Kidney epithelial cell (primary cell): ENCODE results near the gene BDKRB2. TPM values are rescaled to one million over a fixed set of nuclear protein-coding genes. Genes with fewer than 3 reads are reported as not detected.

ENCODE experiments used
- DNase-seq: peaks from one replicate; pipeline ENCODE4 v3.0.0-alpha.2; 2010; ENCODE audit warnings: low read depth
- H3K27me3 ChIP-seq: 2 replicates; pipeline ENCODE4 v1.6.0; 2011; ENCODE audit warnings: low read length; ENCODE audit not compliant: control insufficient read depth, insufficient read depth
- H3K36me3 ChIP-seq: 2 replicates; pipeline ENCODE4 v1.5.1; 2011; ENCODE audit warnings: low read length; ENCODE audit not compliant: control insufficient read depth, insufficient read depth
- H3K4me3 ChIP-seq: 2 replicates; pipeline ENCODE4 v1.5.1; 2011; ENCODE audit warnings: low read depth, mild to moderate bottlenecking, control low read depth, low read length
- total RNA-seq: library from RNA; depleted of rRNA; stranded (reverse); fragments of >200 nt; gene quantifications from 2 replicates; pipeline ENCODE4 v1.2.3, GENCODE V29; 2015
- TF ChIP-seq, protein P1 (sequence below): IDR thresholded peaks from 2 replicates; pipeline ENCODE4 v1.5.1; 2011; ENCODE audit warnings: mild to moderate bottlenecking, moderate library complexity, low read length, control low read depth, inconsistent platforms; ENCODE audit not compliant: insufficient read depth, poor library complexity, severe bottlenecking

Gene BDKRB2
- total RNA-seq, 1 donor from 2014 or later, result 1.2 TPM

DNA sequence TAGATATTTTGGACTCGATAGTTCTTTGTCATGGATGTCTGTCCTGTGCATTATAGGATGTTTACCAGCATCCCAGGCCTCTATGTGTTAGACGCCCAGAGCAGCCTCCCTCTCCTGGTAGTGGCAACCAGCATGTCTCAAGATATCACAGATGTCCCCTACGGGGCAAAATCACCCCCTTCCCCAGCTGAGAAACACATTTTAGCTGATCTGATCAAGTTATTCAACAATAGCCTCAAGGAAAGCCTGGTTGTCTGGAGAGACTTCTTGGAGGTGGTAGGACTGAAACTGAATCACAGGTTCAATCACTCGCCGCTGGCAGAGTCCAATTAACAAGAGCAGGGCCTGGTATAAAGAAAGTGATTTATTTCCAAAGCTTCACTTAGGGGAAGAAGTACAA lies 69.0 kb downstream of the BDKRB2 start:
- TF ChIP-seq, protein P1, sequence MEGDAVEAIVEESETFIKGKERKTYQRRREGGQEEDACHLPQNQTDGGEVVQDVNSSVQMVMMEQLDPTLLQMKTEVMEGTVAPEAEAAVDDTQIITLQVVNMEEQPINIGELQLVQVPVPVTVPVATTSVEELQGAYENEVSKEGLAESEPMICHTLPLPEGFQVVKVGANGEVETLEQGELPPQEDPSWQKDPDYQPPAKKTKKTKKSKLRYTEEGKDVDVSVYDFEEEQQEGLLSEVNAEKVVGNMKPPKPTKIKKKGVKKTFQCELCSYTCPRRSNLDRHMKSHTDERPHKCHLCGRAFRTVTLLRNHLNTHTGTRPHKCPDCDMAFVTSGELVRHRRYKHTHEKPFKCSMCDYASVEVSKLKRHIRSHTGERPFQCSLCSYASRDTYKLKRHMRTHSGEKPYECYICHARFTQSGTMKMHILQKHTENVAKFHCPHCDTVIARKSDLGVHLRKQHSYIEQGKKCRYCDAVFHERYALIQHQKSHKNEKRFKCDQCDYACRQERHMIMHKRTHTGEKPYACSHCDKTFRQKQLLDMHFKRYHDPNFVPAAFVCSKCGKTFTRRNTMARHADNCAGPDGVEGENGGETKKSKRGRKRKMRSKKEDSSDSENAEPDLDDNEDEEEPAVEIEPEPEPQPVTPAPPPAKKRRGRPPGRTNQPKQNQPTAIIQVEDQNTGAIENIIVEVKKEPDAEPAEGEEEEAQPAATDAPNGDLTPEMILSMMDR, result no peak

DNA sequence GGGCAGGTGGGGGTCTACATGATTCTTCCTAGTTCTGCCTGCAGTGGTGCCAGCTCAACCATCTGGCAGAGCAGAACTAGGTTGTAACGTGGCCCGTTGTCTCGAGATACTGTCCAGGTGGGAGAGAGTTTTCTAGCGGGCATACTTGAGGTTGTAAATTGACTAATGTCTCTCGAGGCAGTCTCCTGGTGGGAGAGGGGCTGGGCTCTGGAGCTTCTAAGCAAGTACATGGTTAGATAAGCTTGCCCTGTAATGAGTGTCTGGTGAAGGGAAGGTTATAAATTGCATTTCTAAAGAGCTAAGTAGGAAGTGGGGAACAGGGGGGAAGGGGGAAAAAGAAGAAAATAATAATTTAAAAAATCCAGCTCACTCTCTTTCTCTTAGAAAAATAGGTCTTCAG lies 69.5 kb downstream of the BDKRB2 start:
- TF ChIP-seq, protein P1, result no peak
- H3K4me3 ChIP-seq, result no peak overlapping the region
- no peak for DNase-seq
- H3K27me3 ChIP-seq, result no peaks in the 10 kb centered on the region
- no peaks in the 10 kb centered on the region for H3K36me3 ChIP-seq

More for the DNA sequence above, 69.0 kb downstream of the BDKRB2 start:
- DNase-seq, result no peak
- H3K27me3 ChIP-seq, result no peaks in the 10 kb centered on the region
- H3K36me3 ChIP-seq, result no peaks in the 10 kb centered on the region
- no peak overlapping the region for H3K4me3 ChIP-seq

DNA sequence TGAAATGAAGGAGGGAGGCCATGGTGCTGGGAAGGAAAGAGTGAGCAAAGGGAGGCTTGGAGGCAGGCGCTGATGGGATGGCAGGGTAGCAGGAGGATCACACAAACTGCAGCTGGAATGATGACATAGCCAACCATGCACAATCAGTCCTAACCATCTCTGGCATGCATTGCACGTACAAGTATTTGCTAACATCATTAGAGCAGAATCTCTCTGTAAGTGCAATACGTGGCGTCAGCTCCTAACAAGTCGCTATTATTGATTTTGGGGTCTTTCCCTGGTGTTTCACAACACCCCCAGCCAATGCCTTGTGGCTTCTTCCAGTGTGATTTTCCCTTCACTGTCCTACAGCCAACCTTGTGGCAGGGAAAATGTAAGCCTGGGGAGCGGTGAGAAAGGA lies 69.9 kb downstream of the BDKRB2 start:
- no peak for DNase-seq
- TF ChIP-seq, protein P1, result no peak

DNA sequence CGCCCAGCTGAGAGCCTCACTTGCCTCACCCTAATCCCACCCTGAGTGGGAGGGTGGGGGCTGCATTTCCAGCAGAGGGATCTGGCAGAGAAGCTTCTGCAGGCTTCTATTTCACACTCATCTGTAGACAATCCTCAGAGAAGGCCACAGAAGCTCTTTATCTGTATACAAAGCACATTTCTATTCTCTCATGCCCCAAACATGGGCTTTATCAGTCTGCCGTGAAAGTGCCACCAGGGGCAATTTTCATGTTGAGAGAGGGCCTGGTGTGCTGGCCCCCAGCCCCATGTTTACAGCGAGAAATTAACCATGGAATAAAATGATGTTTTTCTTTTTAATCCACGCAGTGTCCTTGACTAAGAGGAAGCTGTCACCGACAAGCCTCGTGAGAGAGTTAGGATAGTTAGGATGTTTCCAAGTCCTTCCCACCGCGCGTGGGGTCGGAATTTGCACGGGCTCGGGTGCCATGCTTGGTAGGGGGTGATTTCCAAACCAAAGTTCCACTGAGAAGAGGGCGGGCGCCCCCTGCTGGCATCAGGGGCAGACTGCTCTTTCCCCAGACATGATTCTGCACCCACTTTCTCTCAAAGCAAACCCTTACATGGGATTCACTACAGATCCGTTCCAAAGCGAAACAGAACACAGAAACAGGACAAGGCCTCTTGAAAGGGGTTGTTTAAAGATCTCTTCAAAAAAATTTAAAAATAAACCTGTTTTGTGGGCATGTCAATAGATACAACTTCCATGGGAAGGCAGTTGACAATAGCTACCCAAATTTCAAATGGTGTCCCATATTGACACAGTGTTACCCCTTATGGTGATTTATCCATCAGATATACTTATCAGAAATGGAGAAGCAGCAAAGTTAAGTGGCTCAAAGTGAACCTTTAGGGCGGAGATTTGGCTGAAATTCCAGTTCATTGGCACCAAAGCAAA lies 70.8 kb downstream of the BDKRB2 start:
- H3K4me3 ChIP-seq, result no peak overlapping the region
- H3K36me3 ChIP-seq, result no peaks in the 10 kb centered on the region
- no peaks in the 10 kb centered on the region for H3K27me3 ChIP-seq
- DNase-seq, result peak; percentile 18
- TF ChIP-seq, protein P1, result peak; percentile 97

More for the DNA sequence above, 69.9 kb downstream of the BDKRB2 start:
- Histone ChIP-seq H3K4me3 (no peak overlapping the region), H3K36me3 (no peaks in the 10 kb centered on the region), H3K27me3 (no peaks in the 10 kb centered on the region)

DNA sequence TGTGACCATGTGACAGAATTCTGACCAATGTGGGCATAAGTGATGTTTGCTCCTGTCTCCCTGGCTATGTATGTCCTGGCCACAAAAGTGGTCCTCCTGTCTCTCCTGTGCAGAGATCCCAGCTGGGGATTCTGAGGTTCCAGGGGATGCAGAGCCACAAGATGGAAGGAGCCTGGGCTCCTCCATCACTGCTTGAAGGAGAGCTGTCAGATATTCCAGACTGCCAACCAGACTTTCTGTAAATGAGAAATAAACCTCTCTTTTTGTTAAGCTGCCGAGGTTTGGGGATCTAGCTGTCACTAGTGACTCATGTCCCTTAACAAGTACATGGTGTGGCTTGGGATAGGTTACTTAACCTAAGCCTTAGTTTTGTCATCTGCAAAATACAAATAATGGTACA lies 73.3 kb downstream of the BDKRB2 start:
- Histone ChIP-seq H3K27me3 (no peaks in the 10 kb centered on the region), H3K4me3 (no peak overlapping the region), H3K36me3 (no peaks in the 10 kb centered on the region)
- no peak for DNase-seq
- TF ChIP-seq, protein P1, result no peak

DNA sequence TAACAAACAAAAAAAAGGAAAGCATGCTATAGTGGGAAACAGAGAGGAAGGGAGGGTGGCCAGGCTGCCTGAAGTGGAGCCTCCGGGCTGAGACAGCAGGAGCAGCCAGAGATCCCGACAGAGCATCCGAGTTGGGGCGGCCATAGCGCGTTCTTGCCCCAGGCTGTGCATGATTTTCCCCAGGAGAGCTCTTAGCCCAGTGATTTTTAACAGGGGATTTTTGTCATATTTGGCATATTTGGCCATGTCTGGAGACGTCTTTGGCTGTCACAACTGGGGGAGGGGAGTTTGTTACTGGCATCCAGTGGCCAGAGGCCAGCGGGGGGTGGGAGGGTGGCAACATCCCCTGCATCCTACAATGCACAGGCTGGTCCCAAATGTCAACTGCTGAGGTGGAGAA lies 74.9 kb downstream of the BDKRB2 start:
- no peak for DNase-seq
- no peak overlapping the region for H3K4me3 ChIP-seq
- TF ChIP-seq, protein P1, result no peak
- H3K36me3 ChIP-seq, result no peaks in the 10 kb centered on the region
- H3K27me3 ChIP-seq, result no peaks in the 10 kb centered on the region
